GM18499 (cell line): ENCODE measurements around the gene CERS2.

ENCODE experiments used
- ATAC-seq: cut with Tn5 transposase; IDR thresholded peaks from one replicate; pipeline ENCODE4 v1.9.1; 2021; ENCODE audit warnings: moderate number of reproducible peaks; ENCODE audit not compliant: insufficient read depth, unreplicated experiment

The CERS2 gene, protein sequence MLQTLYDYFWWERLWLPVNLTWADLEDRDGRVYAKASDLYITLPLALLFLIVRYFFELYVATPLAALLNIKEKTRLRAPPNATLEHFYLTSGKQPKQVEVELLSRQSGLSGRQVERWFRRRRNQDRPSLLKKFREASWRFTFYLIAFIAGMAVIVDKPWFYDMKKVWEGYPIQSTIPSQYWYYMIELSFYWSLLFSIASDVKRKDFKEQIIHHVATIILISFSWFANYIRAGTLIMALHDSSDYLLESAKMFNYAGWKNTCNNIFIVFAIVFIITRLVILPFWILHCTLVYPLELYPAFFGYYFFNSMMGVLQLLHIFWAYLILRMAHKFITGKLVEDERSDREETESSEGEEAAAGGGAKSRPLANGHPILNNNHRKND

DNA sequence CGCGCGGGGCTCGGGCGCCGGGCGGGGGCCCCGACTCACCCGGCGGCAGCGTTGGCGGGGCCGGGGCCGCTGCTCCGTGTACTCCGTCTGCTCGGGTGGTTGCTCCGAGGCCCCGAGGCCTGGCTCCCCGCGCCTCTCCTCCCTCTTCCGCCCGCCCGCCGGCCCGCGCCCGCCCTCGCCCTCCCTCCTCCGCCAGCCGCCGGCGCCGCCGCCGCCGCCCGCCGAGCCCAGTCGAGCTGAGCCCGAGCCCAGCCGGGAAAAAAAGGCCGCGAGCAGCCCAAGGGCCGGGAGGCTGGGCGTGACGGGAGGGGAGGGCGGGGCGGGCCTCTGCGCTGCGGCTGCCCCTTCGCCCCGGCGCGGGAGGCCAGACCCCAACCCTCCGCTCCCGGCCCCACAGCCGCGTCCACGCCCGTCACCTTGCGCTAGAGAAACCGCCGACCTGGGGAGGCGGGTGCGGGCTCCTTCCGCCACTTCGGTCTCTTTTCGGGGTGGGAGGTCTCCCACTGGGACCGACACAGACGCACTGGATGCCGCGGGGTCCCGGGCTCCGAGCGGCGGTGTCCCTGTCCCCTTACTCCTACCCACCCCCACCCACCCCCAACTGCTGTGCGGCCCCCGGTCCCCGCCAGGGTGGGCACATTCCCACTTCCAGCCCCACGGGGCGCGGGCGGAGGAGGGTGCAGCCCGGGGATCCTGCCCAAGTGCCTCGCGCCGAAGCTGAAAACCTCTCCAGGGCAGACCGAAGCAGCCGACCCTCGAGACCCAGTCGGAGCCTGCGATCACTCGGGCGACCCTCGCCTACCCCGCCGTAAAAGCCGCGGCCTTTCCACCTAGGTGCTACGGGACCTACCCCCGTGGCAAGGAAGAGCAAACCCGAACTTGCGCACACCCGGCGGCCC is at the start of gene CERS2:
Gene CERS2 (minus strand): TSS at position 256 of the 899 bp plus-strand sequence. CDS start 5,745 bp downstream, outside the sequence.
- no peak for ATAC-seq

DNA sequence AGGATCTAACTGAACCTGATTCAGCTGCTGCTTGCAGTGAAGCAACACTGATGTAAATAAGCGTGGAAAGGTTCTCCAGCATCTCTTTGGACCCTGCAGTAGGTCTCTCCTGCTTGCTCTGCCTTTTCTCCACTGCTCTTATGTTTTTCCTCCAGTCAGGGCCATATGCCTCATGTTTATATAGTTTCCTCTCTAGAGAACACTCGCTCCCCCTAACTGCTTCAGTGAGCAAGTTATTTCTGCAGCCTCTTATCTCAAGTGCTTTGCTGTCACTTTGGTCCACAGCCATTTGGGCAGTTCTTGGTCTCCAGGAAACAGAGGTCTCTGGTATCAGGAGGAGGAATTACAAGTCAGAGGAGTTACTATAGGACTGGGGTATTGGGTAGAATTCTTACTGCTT is 38.9 kb upstream of the CERS2 start:
- no peak for ATAC-seq

DNA sequence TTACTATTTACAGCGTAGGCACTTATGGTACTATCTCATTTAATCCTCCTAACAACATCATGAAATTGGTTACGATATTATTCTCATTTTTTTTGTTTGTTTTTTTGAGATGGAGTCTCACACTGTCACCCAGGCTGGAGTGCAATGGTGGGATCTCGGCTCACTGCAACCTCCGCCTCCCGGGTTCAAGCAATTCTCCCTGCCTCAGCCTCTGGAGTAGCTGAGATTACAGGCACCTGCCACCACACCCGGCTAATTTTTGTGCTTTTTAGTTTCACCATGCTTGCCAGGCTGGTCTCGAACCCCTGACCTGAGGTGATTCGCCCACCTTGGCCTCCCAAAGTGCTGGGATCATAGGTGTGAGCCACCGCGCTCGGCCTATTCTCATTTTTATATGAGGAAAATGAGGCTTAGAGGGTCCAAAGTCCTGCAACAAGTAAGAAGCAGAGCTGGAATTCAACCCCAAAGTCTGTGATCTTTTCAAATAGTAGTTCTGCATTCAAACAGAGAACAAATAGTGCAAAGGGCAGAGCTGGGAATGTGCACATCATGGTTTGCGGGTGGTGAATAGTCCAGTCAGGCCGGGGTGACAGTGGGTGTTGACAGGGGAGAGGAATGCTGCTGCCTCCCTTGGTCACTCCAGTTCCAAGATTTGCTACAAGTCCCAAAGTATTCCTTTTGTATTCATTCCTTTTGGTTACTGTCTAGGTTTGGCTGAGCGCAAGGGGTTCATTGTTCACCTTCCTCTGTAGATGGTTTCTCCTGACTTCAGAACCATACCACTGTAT is 38.2 kb upstream of the CERS2 start:
- ATAC-seq, result no peak

GRCh38 chr1:151011154-151011850 is 36.7 kb upstream of the CERS2 start:
- ATAC-seq, result no peak

- no peak for ATAC-seq
Measured at GRCh38 chr1:151010346-151010726, 35.7 kb upstream of the CERS2 start.

DNA sequence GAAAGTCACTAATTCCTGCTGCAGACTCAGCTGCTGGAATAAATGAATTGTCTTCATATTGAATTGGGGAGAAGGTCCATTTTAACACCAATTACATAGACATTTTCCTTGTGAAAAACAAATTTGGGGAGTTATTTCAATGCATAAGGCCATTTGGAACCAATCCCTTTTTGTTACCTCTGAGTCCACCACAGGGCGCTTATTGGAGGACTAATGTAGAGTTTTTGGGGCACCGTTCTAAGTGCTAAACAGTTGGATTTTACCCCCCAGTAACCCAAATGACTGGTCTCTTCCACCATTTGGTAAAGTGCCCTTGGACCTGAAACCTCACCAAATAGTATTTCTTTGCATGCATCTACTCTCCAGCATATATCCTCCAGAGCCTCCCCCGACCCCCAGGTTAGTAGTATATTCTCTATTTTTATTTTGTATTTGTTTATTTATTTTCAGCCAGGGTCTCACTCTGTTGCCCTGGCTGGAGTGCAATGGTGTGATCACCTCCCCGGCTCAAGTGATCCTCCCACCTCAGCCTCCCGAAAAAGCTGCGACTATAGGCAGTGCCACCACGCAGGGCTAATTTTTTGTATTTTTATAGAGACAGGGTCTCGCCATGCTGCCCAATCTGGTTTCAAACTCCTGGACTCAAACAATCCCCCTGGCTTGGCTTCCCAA is 35.2 kb upstream of the CERS2 start:
- ATAC-seq, result no peak

- ATAC-seq, result no peak
Measured at GRCh38 chr1:151009206-151009587, 34.6 kb upstream of the CERS2 start.

- no peak for ATAC-seq
Measured at GRCh38 chr1:151008244-151009205, 33.9 kb upstream of the CERS2 start, which contains the start of gene PRUNE1. TSS of gene PRUNE1 (plus strand) at chr1:151008449. CDS start at chr1:151008633, 184 bp downstream.

- no peak for ATAC-seq
Measured at GRCh38 chr1:151007853-151008243, 33.2 kb upstream of the CERS2 start.

- ATAC-seq, result no peak
Measured at GRCh38 chr1:151006327-151007052, 31.9 kb upstream of the CERS2 start, which contains the start of gene MINDY1. TSS of gene MINDY1 (minus strand) at chr1:151006902. CDS start at chr1:151002617, 4,285 bp downstream.

DNA sequence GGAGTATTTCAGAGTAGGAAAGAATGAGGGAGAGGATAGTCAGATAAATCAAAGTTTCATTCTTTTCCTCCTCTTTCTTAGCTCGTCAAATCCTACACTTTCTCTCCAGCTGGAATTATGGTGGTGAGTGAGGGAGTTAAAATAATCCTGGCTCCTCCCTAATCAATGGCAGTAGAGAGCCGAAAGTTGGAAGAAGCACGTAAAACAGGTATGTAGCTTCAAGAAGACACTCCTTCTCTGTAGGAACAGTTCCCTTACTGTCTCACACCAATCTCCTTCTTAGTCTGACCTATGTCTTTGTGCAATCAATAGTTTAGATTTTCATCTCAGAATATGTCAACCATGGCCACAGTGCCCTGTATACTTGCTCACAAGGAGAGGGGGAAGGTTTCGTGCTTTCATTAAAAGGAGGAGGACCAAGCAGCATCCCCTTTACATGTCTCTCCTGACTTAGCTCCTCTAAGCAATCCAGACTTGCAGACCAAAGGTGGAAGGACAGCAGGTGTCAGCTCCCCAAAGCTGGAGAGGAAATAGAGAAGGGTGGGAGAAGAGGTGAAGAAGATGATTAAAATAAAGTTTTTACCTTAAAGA is 31.2 kb upstream of the CERS2 start:
- no peak for ATAC-seq

DNA sequence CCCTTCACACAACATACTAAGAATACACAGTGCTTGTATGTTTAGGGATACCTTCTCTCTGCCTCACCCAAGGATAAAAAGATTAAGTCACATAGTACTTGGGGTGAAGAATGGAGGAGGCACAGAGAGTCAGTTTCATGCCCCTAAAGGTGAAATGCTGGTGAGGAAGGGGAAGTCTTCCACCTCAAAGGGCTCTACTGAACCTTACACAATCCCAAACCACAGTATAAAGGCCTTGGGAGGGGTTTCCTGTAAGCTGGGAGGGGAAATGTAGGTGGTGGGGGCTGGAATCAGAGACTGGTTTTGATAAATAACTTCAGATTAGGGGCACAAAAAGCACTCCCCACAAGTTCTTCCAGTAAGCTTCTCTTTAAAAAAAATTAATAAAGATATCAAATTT is 28.5 kb upstream of the CERS2 start:
- no peak for ATAC-seq

DNA sequence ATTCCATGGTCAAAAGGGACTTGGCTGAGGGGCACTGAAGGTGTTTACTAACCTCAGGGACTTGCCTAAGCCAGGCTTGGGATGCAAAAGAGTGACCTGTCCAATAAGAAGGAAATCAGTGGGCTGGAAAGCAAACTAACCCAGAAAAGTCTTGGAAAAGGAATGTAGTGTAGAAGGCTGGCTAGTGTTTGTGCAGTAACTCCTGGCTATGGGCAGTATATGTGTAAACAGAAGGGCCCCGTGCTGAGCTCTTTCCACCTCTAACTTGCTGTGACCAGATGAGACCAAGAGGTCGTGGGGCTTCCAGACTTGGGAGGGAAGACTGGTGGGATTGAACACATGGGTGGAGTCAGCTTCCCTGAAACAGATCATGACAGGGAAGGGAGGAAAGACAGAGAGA is 28.0 kb upstream of the CERS2 start:
- no peak for ATAC-seq

DNA sequence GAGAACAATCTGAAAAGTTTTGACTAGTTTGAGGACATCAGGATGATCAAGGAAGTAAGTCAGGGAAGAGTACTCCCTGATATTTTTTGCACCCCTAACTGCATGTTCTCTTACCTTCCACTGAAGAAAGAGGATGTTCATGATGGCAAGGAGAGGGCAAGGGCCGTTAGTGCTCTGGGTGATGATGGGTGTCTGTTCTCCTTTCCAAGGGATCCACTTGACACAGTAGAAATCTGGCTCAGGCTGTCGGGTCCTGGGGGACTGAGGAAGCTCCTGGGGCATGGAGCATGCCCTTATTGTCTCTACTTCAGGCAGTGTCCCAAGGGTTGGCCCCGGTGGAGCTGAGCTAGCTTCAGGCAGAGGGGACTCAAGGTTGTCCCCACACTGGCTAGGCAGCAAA is 27.4 kb upstream of the CERS2 start:
- no peak for ATAC-seq

- no peak for ATAC-seq
Measured at GRCh38 chr1:151001602-151002001, 27.0 kb upstream of the CERS2 start.

DNA sequence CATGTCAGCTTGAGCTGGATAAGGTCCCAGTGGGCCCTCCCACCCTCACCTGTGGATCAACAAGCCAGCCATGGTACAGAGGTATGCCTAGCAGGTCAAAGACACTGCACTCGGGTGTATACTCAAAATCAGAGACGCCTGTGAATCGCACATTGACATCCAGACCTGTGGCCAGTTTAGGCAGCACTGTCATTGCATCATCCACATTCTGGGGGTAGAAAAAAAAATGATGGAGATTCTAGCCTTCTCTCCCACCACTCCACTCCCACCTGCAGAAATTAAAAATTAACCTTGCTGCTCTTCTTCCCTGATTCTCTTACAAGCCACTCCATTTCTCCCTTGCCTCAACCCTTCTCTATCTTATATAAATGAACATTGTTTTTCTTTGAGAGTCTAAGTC is 25.8 kb upstream of the CERS2 start:
- no peak for ATAC-seq

DNA sequence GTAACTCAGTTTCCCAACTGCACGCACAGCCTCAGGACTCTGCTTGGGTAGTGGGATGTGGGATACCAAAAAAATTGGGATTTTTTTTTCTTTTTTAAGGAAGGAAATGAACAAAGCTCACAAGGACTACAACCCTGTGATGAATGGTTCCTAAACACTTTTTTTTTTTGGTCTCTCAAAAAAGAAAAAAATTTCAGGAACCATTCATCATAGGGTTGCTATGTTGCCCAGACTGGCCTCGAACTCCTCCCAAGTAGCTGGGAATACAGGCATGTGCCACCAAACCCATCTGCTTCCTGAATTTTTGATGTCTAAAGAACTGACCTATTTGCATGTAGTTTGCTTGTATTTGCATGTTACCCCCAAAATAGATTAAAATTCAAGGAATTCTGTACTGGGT is 25.3 kb upstream of the CERS2 start:
- no peak for ATAC-seq
